ENCODE results near the gene SNRNP27.
A peak's percentile ranks its signal among the peaks of the same experiment; 100 is the strongest.

Gene SNRNP27

GRCh38 chr2:69918401-69918800, 24.6 kb downstream of the SNRNP27 start:
- no peak for DNase-seq (ENCODE audit: low read depth)
- TF ChIP-seq, protein P1, sequence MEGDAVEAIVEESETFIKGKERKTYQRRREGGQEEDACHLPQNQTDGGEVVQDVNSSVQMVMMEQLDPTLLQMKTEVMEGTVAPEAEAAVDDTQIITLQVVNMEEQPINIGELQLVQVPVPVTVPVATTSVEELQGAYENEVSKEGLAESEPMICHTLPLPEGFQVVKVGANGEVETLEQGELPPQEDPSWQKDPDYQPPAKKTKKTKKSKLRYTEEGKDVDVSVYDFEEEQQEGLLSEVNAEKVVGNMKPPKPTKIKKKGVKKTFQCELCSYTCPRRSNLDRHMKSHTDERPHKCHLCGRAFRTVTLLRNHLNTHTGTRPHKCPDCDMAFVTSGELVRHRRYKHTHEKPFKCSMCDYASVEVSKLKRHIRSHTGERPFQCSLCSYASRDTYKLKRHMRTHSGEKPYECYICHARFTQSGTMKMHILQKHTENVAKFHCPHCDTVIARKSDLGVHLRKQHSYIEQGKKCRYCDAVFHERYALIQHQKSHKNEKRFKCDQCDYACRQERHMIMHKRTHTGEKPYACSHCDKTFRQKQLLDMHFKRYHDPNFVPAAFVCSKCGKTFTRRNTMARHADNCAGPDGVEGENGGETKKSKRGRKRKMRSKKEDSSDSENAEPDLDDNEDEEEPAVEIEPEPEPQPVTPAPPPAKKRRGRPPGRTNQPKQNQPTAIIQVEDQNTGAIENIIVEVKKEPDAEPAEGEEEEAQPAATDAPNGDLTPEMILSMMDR (conservative IDR thresholded peaks at IDR 0.05; ENCODE audit: low read depth, low read length), result no peak
- no peak overlapping the region for H3K4me3 ChIP-seq (ENCODE audit: low read depth, low read length)

DNA sequence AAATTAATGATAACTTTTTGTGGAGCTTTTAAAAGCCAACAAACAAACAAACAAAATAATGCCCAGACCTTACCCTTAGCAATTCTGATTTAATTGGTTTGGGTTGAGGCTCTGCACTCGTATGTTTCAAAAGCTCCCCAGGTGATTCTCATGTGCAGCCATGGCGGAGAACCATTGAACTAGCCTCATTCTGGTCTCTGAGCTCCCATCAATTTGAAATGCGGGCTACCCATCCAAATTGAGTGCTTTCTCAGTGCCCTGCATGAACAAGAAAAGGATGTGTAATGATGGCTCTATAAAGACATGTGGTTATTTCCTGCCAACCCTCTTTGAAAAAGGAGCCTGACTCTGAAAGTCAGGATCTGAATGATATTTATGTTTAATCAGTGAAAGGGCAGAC, 29.4 kb downstream of the SNRNP27 start:
- TF ChIP-seq, protein P1 (conservative IDR thresholded peaks at IDR 0.05; ENCODE audit: low read depth, low read length), result no peak
- no peak for DNase-seq (ENCODE audit: low read depth)
- H3K4me3 ChIP-seq (ENCODE audit: low read depth, low read length), result no peak overlapping the region

DNA sequence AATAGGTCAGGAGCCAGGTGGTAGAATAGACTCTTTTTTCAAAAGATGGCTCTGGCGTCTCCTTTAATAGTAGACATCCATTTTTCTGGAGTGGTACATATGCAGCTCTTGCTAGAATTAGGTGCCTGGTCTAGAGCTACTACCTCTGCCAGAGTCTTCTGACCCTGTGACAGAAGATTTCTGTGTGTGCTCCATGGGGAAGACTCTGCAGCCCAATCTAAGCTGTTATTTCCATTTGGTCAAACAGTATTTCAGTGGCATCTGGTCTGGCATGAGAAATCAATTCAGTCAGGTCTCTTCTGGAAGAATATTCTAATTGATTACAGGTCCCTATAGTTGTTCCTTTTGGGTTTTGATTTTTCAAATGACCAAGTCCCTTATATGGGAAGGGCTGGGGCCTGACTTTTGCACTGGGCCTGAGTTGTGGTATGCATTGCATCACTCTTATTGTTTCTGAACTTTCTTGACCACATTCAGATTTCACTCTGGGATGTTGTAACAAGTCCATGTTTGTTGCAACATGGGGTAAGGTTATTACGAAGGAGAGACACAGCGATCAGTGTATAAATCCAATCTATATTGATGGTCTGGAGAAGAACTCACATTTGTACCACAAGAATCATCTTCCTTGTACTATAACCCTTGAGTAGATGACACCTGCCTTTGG, 33.2 kb downstream of the SNRNP27 start:
- H3K4me3 ChIP-seq (ENCODE audit: low read depth, low read length), result no peak overlapping the region
- TF ChIP-seq, protein P1 (conservative IDR thresholded peaks at IDR 0.05; ENCODE audit: low read depth, low read length), result no peak
- DNase-seq (ENCODE audit: low read depth), result peak; percentile 92

GRCh38 chr2:69931832-69932595, 38.3 kb downstream of the SNRNP27 start:
- H3K4me3 ChIP-seq (ENCODE audit: low read depth, low read length), result no peak overlapping the region
- TF ChIP-seq, protein P1 (conservative IDR thresholded peaks at IDR 0.05; ENCODE audit: low read depth, low read length), result no peak
- DNase-seq (ENCODE audit: low read depth), result no peak

- H3K4me3 ChIP-seq (ENCODE audit: low read depth, low read length), result no peak overlapping the region
- TF ChIP-seq, protein P1 (conservative IDR thresholded peaks at IDR 0.05; ENCODE audit: low read depth, low read length), result no peak
- DNase-seq (ENCODE audit: low read depth), result no peak
Observed at GRCh38 chr2:69932596-69932922, 38.8 kb downstream of the SNRNP27 start.

GRCh38 chr2:69933254-69933828, 39.6 kb downstream of the SNRNP27 start:
- DNase-seq (ENCODE audit: low read depth), result no peak
- TF ChIP-seq, protein P1 (conservative IDR thresholded peaks at IDR 0.05; ENCODE audit: low read depth, low read length), result no peak
- H3K4me3 ChIP-seq (ENCODE audit: low read depth, low read length), result no peak overlapping the region
